GM21723 (cell line): Measurements from ENCODE around the gene ACTR3C.
"Not testable (repeated sequence)": the region's sequence is repeated elsewhere in the genome, so short reads cannot be mapped to it uniquely, and the experiment has no call there.

Source experiments
- ATAC-seq: cut with Tn5 transposase; IDR thresholded peaks from one replicate; pipeline ENCODE4 v1.9.1; 2021; ENCODE audit warnings: mild to moderate bottlenecking, moderate library complexity; ENCODE audit not compliant: unreplicated experiment

The ACTR3C gene

GRCh38 chr7:150219941-150220658, 103.2 kb downstream of the ACTR3C start:
- ATAC-seq, result not testable (repeated sequence)

- not testable (repeated sequence) for ATAC-seq
Observed at GRCh38 chr7:150206848-150207247, 116.5 kb downstream of the ACTR3C start.

GRCh38 chr7:150205866-150206265, 117.5 kb downstream of the ACTR3C start:
- ATAC-seq, result not testable (repeated sequence)

GRCh38 chr7:150204577-150204976, 118.8 kb downstream of the ACTR3C start:
- ATAC-seq, result not testable (repeated sequence)

GRCh38 chr7:150202894-150203293, 120.5 kb downstream of the ACTR3C start:
- not testable (repeated sequence) for ATAC-seq
